GM19467 (cell line): ENCODE measurements around the gene LENG8.
"Not testable (repeated sequence)": the region's sequence is repeated elsewhere in the genome, so short reads cannot be mapped to it uniquely, and the experiment has no call there.

Experiments
- ATAC-seq: cut with Tn5 transposase; IDR thresholded peaks from one replicate; pipeline ENCODE4 v1.9.1; 2021; ENCODE audit warnings: mild to moderate bottlenecking, moderate library complexity; ENCODE audit not compliant: unreplicated experiment

The LENG8 gene

GRCh38 chr19:54439174-54439851 lies 9.7 kb upstream of the LENG8 start:
- no peak for ATAC-seq

- ATAC-seq: no peak
Measured at GRCh38 chr19:54440641-54441040, 8.4 kb upstream of the LENG8 start.

GRCh38 chr19:54444737-54445136 lies 4.3 kb upstream of the LENG8 start:
- ATAC-seq: no peak

GRCh38 chr19:54446349-54446748 lies 2.6 kb upstream of the LENG8 start:
- not testable (repeated sequence) for ATAC-seq

- no peak for ATAC-seq
Measured at GRCh38 chr19:54448040-54448773, 792 bp upstream of the LENG8 start.

GRCh38 chr19:54449701-54450069 lies 686 bp downstream of the LENG8 start:
- no peak for ATAC-seq

- ATAC-seq: no peak
Measured at GRCh38 chr19:54451331-54451871, 2.4 kb downstream of the LENG8 start.

GRCh38 chr19:54451997-54452396 lies 3.0 kb downstream of the LENG8 start:
- no peak for ATAC-seq

- no peak for ATAC-seq
Measured at GRCh38 chr19:54452626-54453025, 3.6 kb downstream of the LENG8 start.

GRCh38 chr19:54453921-54454780 lies 5.2 kb downstream of the LENG8 start:
- no peak for ATAC-seq

GRCh38 chr19:54454781-54455675 lies 6.0 kb downstream of the LENG8 start:
- ATAC-seq: no peak

GRCh38 chr19:54455786-54456422 lies 6.9 kb downstream of the LENG8 start:
- ATAC-seq: no peak

GRCh38 chr19:54456423-54457373 lies 7.7 kb downstream of the LENG8 start:
- ATAC-seq: no peak

GRCh38 chr19:54457773-54458647 lies 9.0 kb downstream of the LENG8 start:
- no peak for ATAC-seq

GRCh38 chr19:54458648-54459281 lies 9.8 kb downstream of the LENG8 start:
- ATAC-seq: no peak

- no peak for ATAC-seq
Measured at GRCh38 chr19:54459282-54460229, 10.6 kb downstream of the LENG8 start.
